HCT116 (cell line): ENCODE measurements around the gene SERINC5. TPM values are rescaled to one million over a fixed set of nuclear protein-coding genes. Genes with fewer than 3 reads are reported as not detected.

Experiments
- ATAC-seq: fragments of 200-7000 bp; cut with Tn5 transposase; 2 replicates; pipeline ENCODE4 v1.9.1; 2020; ENCODE audit warnings: mild to moderate bottlenecking, moderate library complexity
- BruUV-seq: library from RNA; stranded (reverse); fragments of 400-500 nt; replicated peaks from 2 replicates; lab custom pipeline; 2021; lab: Mats Ljungman, UMichigan
- CTCF ChIA-PET: fragments of 300-600 bp; sonication (Branson Sonifier 250); formaldehyde crosslinking; loops from one replicate; lab custom pipeline; 2021; ENCODE audit warnings: antibody characterized with exemption; lab: Charles Lee
- POLR2A ChIA-PET: fragments of 300-600, 350-600 bp; sonication (Branson Sonifier 250); formaldehyde crosslinking; loops from one replicate; lab custom pipeline; 2021; ENCODE audit warnings: antibody characterized with exemption; lab: Charles Lee
- RAD21 ChIA-PET, 2 experiments: fragments of 300-600 bp; sonication (Branson Sonifier 250); formaldehyde crosslinking; loops; one replicate each; lab custom pipeline; 2023; ENCODE audit warnings: low total read pairs in 2 of 2; ENCODE audit not compliant: uncharacterized antibody in 2 of 2, unreplicated experiment in 2 of 2, low non-redundant PET in 1 of 2; lab: Charles Lee
- DNase-seq: peaks from one replicate; pipeline ENCODE4 v3.0.0-alpha.2; 2010; ENCODE audit warnings: low read depth, low spot score
- H2AFZ ChIP-seq: fragments of 200-600 bp; shearing (Covaris generic), sonication (generic); 2 replicates; pipeline ENCODE4 v1.6.1; 2017; ENCODE audit warnings: low read depth, mixed run types, mixed read lengths, antibody characterized with exemption, low read length; ENCODE audit not compliant: poor library complexity, severe bottlenecking
- H3K27ac ChIP-seq: 2 replicates; pipeline ENCODE4 v1.5.1; 2012; ENCODE audit warnings: low read depth, low read length
- H3K27me3 ChIP-seq: fragments of 200-600 bp; sonication (generic); 2 replicates; pipeline ENCODE4 v1.6.1; 2016; ENCODE audit warnings: mixed run types, low read length, mixed read lengths; ENCODE audit not compliant: insufficient read depth
- H3K36me3 ChIP-seq, 2 experiments: fragments of 200-500 bp in 1 of 2; fragments of 200-600 bp in 1 of 2; sonication (Bioruptor generic) in 1 of 2; sonication (generic) in 1 of 2; 2 replicates each; pipeline versions ENCODE4 v1.5.1 to v1.6.1; 2014 to 2016; ENCODE audit warnings: low read length in 2 of 2, inconsistent platforms in 1 of 2, mixed read lengths in 1 of 2, mixed run types in 1 of 2; ENCODE audit not compliant: insufficient read depth in 2 of 2, control insufficient read depth in 1 of 2
- H3K4me1 ChIP-seq, 2 experiments: fragments of 200-600 bp in 1 of 2; sonication (generic) in 1 of 2; 2 replicates each; pipeline versions ENCODE4 v1.5.1 to v1.6.1; 2012 to 2017; ENCODE audit warnings: low read length in 2 of 2, inconsistent platforms in 1 of 2, mild to moderate bottlenecking in 1 of 2, mixed read lengths in 1 of 2, mixed run types in 1 of 2, moderate library complexity in 1 of 2; ENCODE audit not compliant: insufficient read depth in 2 of 2, control insufficient read depth in 1 of 2
- H3K4me2 ChIP-seq: fragments of 200-600 bp; sonication (generic); 2 replicates; pipeline ENCODE4 v1.6.1; 2017; ENCODE audit warnings: mixed run types, low read length, mixed read lengths
- H3K4me3 ChIP-seq, 2 experiments: fragments of 200-600 bp in 1 of 2; sonication (generic) in 1 of 2; replicated peaks in 1 of 2; 2 replicates each; pipeline ENCODE4 v1.5.1; 2011 to 2016; ENCODE audit warnings: low read length in 2 of 2, control low read depth in 1 of 2, low read depth in 1 of 2, mild to moderate bottlenecking in 1 of 2, mixed read lengths in 1 of 2, mixed run types in 1 of 2
- H3K79me2 ChIP-seq: fragments of 200-600 bp; sonication (generic); 2 replicates; pipeline ENCODE4 v1.6.1; 2017; ENCODE audit warnings: mild to moderate bottlenecking, mixed run types, low read length, moderate library complexity, mixed read lengths; ENCODE audit not compliant: insufficient read depth
- H3K9ac ChIP-seq: fragments of 200-600 bp; sonication (generic); 2 replicates; pipeline ENCODE4 v1.6.1; 2016; ENCODE audit warnings: low read length, mixed read lengths
- H3K9me2 ChIP-seq: fragments of 200-600 bp; sonication (generic), shearing (Covaris generic); 2 replicates; pipeline ENCODE4 v1.6.1; 2017; ENCODE audit warnings: mixed run types, mild to moderate bottlenecking, moderate library complexity; ENCODE audit not compliant: insufficient read depth
- H3K9me3 ChIP-seq, 2 experiments: fragments of 200-500 bp in 1 of 2; fragments of 200-600 bp in 1 of 2; sonication (Bioruptor generic) in 1 of 2; sonication (generic) in 1 of 2; 2 replicates each; pipeline ENCODE4 v1.6.1; 2014 to 2017; ENCODE audit warnings: low read length in 2 of 2, mixed read lengths in 2 of 2, inconsistent platforms in 1 of 2, low read depth in 1 of 2, mild to moderate bottlenecking in 1 of 2, mixed run types in 1 of 2, moderate library complexity in 1 of 2; ENCODE audit not compliant: control insufficient read depth in 1 of 2, insufficient read depth in 1 of 2
- H4K20me1 ChIP-seq: fragments of 200-600 bp; sonication (generic), shearing (Covaris generic); 2 replicates; pipeline ENCODE4 v1.6.1; 2017; ENCODE audit warnings: mixed run types, mild to moderate bottlenecking, moderate library complexity; ENCODE audit not compliant: insufficient read depth
- CBX3 ChIP-seq: IDR thresholded peaks from 2 replicates; pipeline ENCODE4 v1.6.1; 2012; ENCODE audit warnings: low read depth
- CEBPB ChIP-seq: IDR thresholded peaks from 2 replicates; pipeline ENCODE4 v1.6.1; 2012; ENCODE audit warnings: low read depth
- CTCF ChIP-seq, 3 experiments: fragments of 200-600 bp in 1 of 3; sonication (generic) in 1 of 3; IDR thresholded peaks in 2 of 3; conservative IDR thresholded peaks in 1 of 3; 2 replicates each; pipeline ENCODE4 v1.5.1; 2012 to 2017; ENCODE audit warnings: low read depth in 2 of 3, low read length in 2 of 3, antibody characterized with exemption in 1 of 3, borderline replicate concordance in 1 of 3, control low read depth in 1 of 3, mild to moderate bottlenecking in 1 of 3, mixed read lengths in 1 of 3, mixed run types in 1 of 3, moderate library complexity in 1 of 3; ENCODE audit not compliant: insufficient read depth in 1 of 3
- EGR1 ChIP-seq: IDR thresholded peaks from 2 replicates; pipeline ENCODE4 v1.6.1; 2012; ENCODE audit warnings: low read depth
- ELF1 ChIP-seq: IDR thresholded peaks from 2 replicates; pipeline ENCODE4 v1.6.1; 2012; ENCODE audit warnings: low read depth, borderline replicate concordance
- EZH2 ChIP-seq: fragments of 200-600 bp; sonication (generic); IDR thresholded peaks from 2 replicates; pipeline ENCODE4 v1.6.1; 2017; ENCODE audit warnings: antibody characterized with exemption, mixed run types
- EZH2phosphoT487 ChIP-seq: fragments of 200-600 bp; IDR thresholded peaks from 2 replicates; pipeline ENCODE4 v1.6.1; 2018; ENCODE audit warnings: antibody characterized with exemption, borderline replicate concordance
- FOSL1 ChIP-seq: IDR thresholded peaks from 2 replicates; pipeline ENCODE4 v1.6.1; 2012; ENCODE audit warnings: low read depth
- JUND ChIP-seq: IDR thresholded peaks from 2 replicates; pipeline ENCODE4 v1.6.1; 2012
- POLR2A ChIP-seq: IDR thresholded peaks from 2 replicates; pipeline ENCODE4 v1.7.0; 2011; ENCODE audit warnings: borderline replicate concordance; ENCODE audit not compliant: insufficient read depth, insufficient read length; ENCODE audit errors: extremely low read depth
- POLR2AphosphoS5 ChIP-seq: IDR thresholded peaks from 2 replicates; pipeline ENCODE4 v1.6.1; 2011; ENCODE audit warnings: mild to moderate bottlenecking, low read depth, low read length, moderate library complexity
- RAD21 ChIP-seq: IDR thresholded peaks from 2 replicates; pipeline ENCODE4 v1.6.1; 2012; ENCODE audit warnings: low read depth, mild to moderate bottlenecking
- SIN3A ChIP-seq: IDR thresholded peaks from 2 replicates; pipeline ENCODE4 v1.6.1; 2012; ENCODE audit warnings: low read depth
- SP1 ChIP-seq: IDR thresholded peaks from 2 replicates; pipeline ENCODE4 v1.6.1; 2012; ENCODE audit warnings: low read depth
- SRF ChIP-seq: IDR thresholded peaks from 2 replicates; pipeline ENCODE4 v1.6.1; 2012; ENCODE audit warnings: low read depth
- TCF7L2 ChIP-seq: IDR thresholded peaks from 2 replicates; pipeline ENCODE4 v1.7.0; 2011; ENCODE audit warnings: borderline replicate concordance, inconsistent platforms; ENCODE audit not compliant: insufficient read depth, insufficient read length; ENCODE audit errors: extremely low read depth
- YY1 ChIP-seq: IDR thresholded peaks from 2 replicates; pipeline ENCODE4 v1.6.1; 2011; ENCODE audit warnings: low read length, low read depth, moderate library complexity, mild to moderate bottlenecking; ENCODE audit not compliant: insufficient replicate concordance; ENCODE audit errors: extremely low read depth
- ZBTB33 ChIP-seq: IDR thresholded peaks from 2 replicates; pipeline ENCODE4 v1.6.1; 2011; ENCODE audit warnings: mild to moderate bottlenecking, low read length, moderate library complexity; ENCODE audit not compliant: insufficient replicate concordance; ENCODE audit errors: extremely low read depth
- ZNF274 ChIP-seq: fragments of 200-500 bp; sonication (Bioruptor generic); IDR thresholded peaks from 2 replicates; pipeline ENCODE4 v1.6.1; 2014; ENCODE audit warnings: mild to moderate bottlenecking, low read depth, low read length, inconsistent platforms
- intact Hi-C: fragments of 100-400 bp; cut with micrococcal nuclease; formaldehyde crosslinking; loops from 2 replicates; pipeline ENCODE4 v1.10.0; 2022
- total RNA-seq: library from RNA; stranded (reverse); gene quantifications from one replicate; pipeline ENCODE4 v1.2.1, GENCODE V29; 2021; ENCODE audit not compliant: unreplicated experiment
- TF ChIP-seq, protein P1 (sequence below): IDR thresholded peaks from 2 replicates; pipeline ENCODE4 v1.6.1; 2012

Gene SERINC5
- total RNA-seq, 1 experiment from 2014 or later, result 39.3 TPM

DNA sequence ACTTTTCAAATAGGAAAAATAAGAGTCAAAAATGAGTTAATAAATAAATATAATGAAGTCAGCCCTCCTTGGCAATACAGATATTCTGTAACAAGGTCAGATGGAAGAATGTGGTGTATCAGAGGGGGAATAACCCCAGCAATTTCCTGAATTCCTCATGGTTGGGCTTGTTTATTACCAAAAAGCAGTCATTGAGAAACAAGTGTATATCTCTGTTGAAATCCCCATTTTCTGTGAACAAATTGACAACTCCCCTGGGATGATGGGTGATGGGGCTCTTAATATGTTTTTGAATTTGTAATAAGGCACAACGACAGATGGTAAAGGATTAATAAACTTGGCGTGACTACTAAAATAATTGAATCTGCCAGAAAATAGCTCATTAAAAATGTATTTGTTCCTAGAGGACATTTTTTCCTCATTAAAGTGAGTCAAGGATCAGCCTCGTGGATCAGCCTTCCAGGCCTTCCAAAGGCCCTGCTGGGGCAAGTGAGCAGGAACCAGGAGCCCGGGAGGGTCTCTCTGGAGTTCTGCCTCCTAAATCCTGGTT lies 186.5 kb downstream of the SERINC5 start (continued):
- TF ChIP-seq ZBTB33 (no peak), ZNF274 (no peak), EZH2 (no peak), CEBPB (no peak), CBX3 (no peak)
- TF ChIP-seq, protein P1, sequence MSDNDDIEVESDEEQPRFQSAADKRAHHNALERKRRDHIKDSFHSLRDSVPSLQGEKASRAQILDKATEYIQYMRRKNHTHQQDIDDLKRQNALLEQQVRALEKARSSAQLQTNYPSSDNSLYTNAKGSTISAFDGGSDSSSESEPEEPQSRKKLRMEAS, result no peak

DNA sequence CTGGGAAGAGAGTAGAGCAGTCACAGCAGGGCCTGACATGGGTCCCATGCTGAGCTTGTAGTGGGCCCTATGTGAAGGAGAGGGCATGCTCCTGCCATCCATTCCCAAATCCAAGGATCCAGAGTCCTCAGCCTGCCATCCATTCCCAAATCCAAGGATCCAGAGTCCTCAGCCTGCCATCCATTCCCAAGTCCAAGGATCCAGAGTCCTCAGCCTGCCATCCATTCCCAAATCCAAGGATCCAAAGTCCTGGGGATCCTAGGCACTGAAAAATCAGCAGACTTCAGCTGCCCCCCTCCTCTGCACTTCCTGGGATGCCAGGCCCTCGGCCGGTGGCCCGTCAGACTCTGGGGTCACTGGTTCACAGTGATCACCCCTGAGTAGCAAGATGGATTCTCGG lies 187.1 kb downstream of the SERINC5 start:
- no peaks in the 10 kb centered on the region for H3K36me3 ChIP-seq
- H3K4me1 ChIP-seq, result no peaks in the 10 kb centered on the region
- ATAC-seq (no peak), DNase-seq (no peak)
- no peak overlapping the region for H3K9ac ChIP-seq
- no peaks in the 10 kb centered on the region for H4K20me1 ChIP-seq
- no peak overlapping the region for H2AFZ ChIP-seq
- no peaks in the 10 kb centered on the region for H3K9me2 ChIP-seq
- intact Hi-C loops, result no loop called here
- no peak overlapping the region for H3K4me2 ChIP-seq
- no peaks in the 10 kb centered on the region for H3K79me2 ChIP-seq
- no TSS peak for BruUV-seq
- no peaks in the 10 kb centered on the region for H3K27me3 ChIP-seq
- CTCF ChIA-PET, result interaction anchor here (1.0 kb wide), 1 partner anchor 15 kb away, joined by 4 read pairs; no protein-coding TSS in a partner anchor
- no peak overlapping the region for H3K27ac ChIP-seq
- no peaks in the 10 kb centered on the region for H3K9me3 ChIP-seq
- RAD21 ChIA-PET, result no interaction called here
- H3K4me3 ChIP-seq, result no peak overlapping the region
- POLR2A ChIA-PET, result no interaction called here
- TF ChIP-seq CTCF (IDR thresholded peaks at IDR 0.05 in 2 of 3, conservative IDR thresholded peaks at IDR 0.05 in 1 of 3; ENCODE audit: borderline replicate concordance in 1 of 3, insufficient read depth in 1 of 3, low read depth in 2 of 3, low read length in 2 of 3) (no peak), SIN3A (no peak), EZH2phosphoT487 (no peak), POLR2AphosphoS5 (no peak), POLR2A (no peak), CEBPB (no peak), SRF (no peak), JUND (no peak), TCF7L2 (no peak), FOSL1 (no peak), ZNF274 (no peak), ELF1 (no peak), SP1 (no peak), YY1 (no peak), EGR1 (no peak), EZH2 (no peak), RAD21 (no peak)
- TF ChIP-seq, protein P1, result no peak
